Esophagus muscularis mucosa (tissue), 4 donors: Measurements from ENCODE around the gene NCR2. TPM values are rescaled to one million over a fixed set of nuclear protein-coding genes. Genes with fewer than 3 reads are reported as not detected.

Source experiments
- DNase-seq: peaks from one replicate; pipeline ENCODE4 v3.0.0-alpha.2; 2017; ENCODE audit errors: extremely low spot score
- H3K27ac ChIP-seq, 4 donors: fragments of 200-600 bp; sonication (generic); replicated peaks in 1 of 4; 1 replicate in 3 of 4; 2 replicates in 1 of 4; pipeline ENCODE4 v1.5.1; 2016 to 2019; ENCODE audit warnings: mild to moderate bottlenecking in 1 of 4
- H3K27me3 ChIP-seq, 4 donors: fragments of 200-600 bp; sonication (generic); one replicate each; pipeline versions ENCODE4 v1.5.1 to v1.6.0; 2016 to 2019
- H3K36me3 ChIP-seq, 4 donors: fragments of 200-600 bp; sonication (generic); one replicate each; pipeline ENCODE4 v1.5.1; 2016 to 2019
- H3K4me1 ChIP-seq, 4 donors: fragments of 200-600 bp; sonication (generic); one replicate each; pipeline ENCODE4 v1.5.1; 2016 to 2019
- H3K4me3 ChIP-seq, 4 donors: fragments of 200-600 bp; sonication (generic); 1 replicate in 2 of 4; 2 replicates in 2 of 4; pipeline ENCODE4 v1.5.1; 2016 to 2019; ENCODE audit warnings: mild to moderate bottlenecking in 4 of 4, moderate library complexity in 1 of 4
- H3K9me3 ChIP-seq, 4 donors: fragments of 200-600 bp; sonication (generic); 1 replicate in 3 of 4; 2 replicates in 1 of 4; pipeline ENCODE4 v1.5.1; 2016 to 2019
- CTCF ChIP-seq, 3 experiments: fragments of 200-600 bp in 2 of 3; fragments of 450-650 bp in 1 of 3; sonication (generic) in 2 of 3; IDR thresholded peaks; one replicate each; pipeline ENCODE4 v1.5.1; 2017 to 2019; ENCODE audit warnings: antibody characterized with exemption in 3 of 3, mild to moderate bottlenecking in 2 of 3, moderate library complexity in 1 of 3
- EP300 ChIP-seq: sonication (generic); formaldehyde crosslinking; IDR thresholded peaks from one replicate; pipeline ENCODE4 v1.6.1; 2017; ENCODE audit warnings: antibody characterized with exemption
- POLR2A ChIP-seq: fragments of 450-650 bp; IDR thresholded peaks from one replicate; pipeline ENCODE4 v1.6.1; 2017; ENCODE audit warnings: antibody characterized with exemption, moderate library complexity, mild to moderate bottlenecking, low read depth
- POLR2AphosphoS5 ChIP-seq, 2 donors: sonication (generic); formaldehyde crosslinking; IDR thresholded peaks; one replicate each; pipeline ENCODE4 v1.6.1; 2017; ENCODE audit warnings: antibody characterized with exemption in 2 of 2
- WGBS: methylation state at CpG from one replicate; pipeline ENCODE4 v1.1.5; 2018; 5-methylcytosine and 5-hydroxymethylcytosine counted together
- intact Hi-C: fragments of 100-400 bp; cut with DNase I; formaldehyde crosslinking; loops from one replicate; pipeline ENCODE4 v1.15.1; 2023
- total RNA-seq, 4 donors: library from RNA; depleted of rRNA; stranded (reverse); fragments of >200 nt; gene quantifications; one replicate each; pipeline versions ENCODE4 v1.1.0 to v1.2.1, GENCODE V29; 2016

NCR2 gene
- total RNA-seq, 4 donors from 2014 or later: not detected

DNA sequence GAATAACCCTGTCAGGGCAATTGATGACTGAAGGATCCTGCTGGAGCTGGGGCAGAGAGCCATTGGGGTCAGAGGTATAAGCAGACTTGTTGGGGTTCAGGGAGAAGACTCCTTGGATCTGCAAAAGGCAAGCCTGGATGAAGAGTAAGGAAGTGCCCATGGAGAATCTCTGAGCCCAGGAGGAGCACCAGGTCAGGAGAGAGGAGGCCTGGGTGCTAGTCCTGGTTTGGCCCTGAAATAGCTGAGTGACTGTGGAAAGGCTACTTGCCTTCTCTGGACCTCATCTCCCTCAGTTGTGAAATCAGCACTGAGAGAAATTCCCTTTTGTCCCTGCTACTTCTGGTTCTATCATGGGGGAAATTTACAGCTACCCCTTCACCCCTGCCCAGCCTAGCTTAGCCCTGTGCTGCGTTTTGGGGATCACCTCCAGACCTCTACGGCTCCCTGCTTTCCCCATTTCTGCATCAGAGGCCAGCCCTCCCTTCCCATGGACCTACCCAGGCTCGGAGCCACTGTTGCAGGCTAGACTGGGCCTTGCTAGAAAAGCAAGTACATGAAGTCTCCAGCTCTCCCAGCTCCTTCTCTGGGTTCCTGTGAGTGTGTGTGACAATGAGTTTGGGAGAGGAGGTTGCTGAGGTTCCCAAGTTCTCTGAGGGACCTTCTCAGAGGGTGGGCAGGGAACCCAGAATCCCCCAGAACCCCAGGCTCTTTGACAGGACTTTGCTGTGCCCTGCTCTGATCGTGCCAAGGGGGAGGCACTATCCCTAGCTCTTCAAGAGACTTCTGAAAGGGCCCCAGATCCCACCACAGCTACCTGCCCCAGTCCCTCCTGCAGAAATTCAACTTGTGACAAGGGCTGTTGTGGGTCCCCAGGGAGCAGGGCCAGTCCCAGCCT is 2.3 kb upstream of the NCR2 start:
- H3K36me3 ChIP-seq: no peaks in the 10 kb centered on the region
- H3K27me3 ChIP-seq: peaks cover 0 to 56% (median 9%) of the 10 kb centered on the region in 4 donors
- H3K27ac ChIP-seq: no peak overlapping the region
- 86% methylated on average over 4 of the region's 4 CpGs for WGBS
- no peak for TF ChIP-seq POLR2AphosphoS5 (IDR thresholded peaks at IDR 0.05)
- no peak for TF ChIP-seq POLR2A
- TF ChIP-seq CTCF (IDR thresholded peaks at IDR 0.05): no peak
- no peak for TF ChIP-seq EP300
- no peaks in the 10 kb centered on the region for H3K9me3 ChIP-seq
- DNase-seq: peak; percentile 77
- no peak overlapping the region for H3K4me3 ChIP-seq
- no peaks in the 10 kb centered on the region for H3K4me1 ChIP-seq
- intact Hi-C loops: no loop called here

DNA sequence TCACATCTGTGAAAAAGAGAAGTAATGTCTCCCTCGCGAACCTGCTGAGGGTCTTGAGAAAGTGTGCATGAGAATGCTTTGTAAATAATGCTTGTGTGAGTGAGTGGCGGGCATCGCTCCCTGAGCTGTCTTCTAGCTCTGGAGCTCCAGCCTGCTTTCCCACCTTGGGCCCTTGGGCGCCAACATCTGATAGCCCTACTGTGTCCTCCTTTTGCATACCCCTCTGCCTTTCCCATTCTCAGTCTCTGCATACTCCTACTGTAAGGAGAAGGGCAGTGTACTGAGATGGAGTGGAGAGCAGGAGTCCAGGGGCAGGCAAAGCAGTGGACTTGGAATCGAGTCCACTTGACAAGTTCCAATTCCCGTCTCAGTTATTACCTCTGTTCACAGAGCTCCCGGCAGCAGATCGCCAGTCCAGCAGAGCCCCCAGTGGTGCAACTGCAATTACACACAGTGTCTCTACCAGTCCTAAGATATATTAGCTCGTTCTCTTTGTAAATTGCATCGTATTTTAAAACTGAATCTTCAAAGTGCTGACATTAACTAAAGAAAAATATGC is 847 bp upstream of the NCR2 start:
- Histone ChIP-seq H3K4me1 (no peaks in the 10 kb centered on the region), H3K27me3 (peaks cover 0 to 46% (median 4%) of the 10 kb centered on the region in 4 donors), H3K27ac (no peak overlapping the region), H3K4me3 (no peak overlapping the region), H3K36me3 (no peaks in the 10 kb centered on the region), H3K9me3 (no peaks in the 10 kb centered on the region)
- WGBS: 54% methylated on average over 11 of the region's 11 CpGs
- intact Hi-C loops: no loop called here
- peak; percentile 91 for DNase-seq
- TF ChIP-seq CTCF (IDR thresholded peaks at IDR 0.05): peak in 1 of 3 experiments; percentile 4
- TF ChIP-seq POLR2AphosphoS5 (IDR thresholded peaks at IDR 0.05): no peak

DNA sequence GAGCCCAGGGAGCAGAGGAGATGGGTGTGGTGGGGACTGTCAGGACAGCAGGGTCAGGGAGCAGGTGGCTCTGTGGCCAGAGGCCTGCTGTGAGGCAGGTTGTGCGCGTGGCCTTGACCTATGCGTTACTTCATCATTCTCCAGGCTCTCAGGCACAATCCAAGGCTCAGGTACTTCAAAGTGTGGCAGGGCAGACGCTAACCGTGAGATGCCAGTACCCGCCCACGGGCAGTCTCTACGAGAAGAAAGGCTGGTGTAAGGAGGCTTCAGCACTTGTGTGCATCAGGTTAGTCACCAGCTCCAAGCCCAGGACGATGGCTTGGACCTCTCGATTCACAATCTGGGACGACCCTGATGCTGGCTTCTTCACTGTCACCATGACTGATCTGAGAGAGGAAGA is 535 bp downstream of the NCR2 start:
- intact Hi-C loops: no loop called here
- no peak overlapping the region for H3K27ac ChIP-seq
- H3K4me3 ChIP-seq: no peak overlapping the region
- no peaks in the 10 kb centered on the region for H3K4me1 ChIP-seq
- H3K9me3 ChIP-seq: no peaks in the 10 kb centered on the region
- no peaks in the 10 kb centered on the region for H3K36me3 ChIP-seq
- no peak for DNase-seq
- no peak for TF ChIP-seq POLR2A
- TF ChIP-seq CTCF (IDR thresholded peaks at IDR 0.05): no peak
- no peak for TF ChIP-seq POLR2AphosphoS5 (IDR thresholded peaks at IDR 0.05)
- no peak for TF ChIP-seq EP300
- WGBS: 83% methylated on average over 9 of the region's 11 CpGs
- peaks cover 0 to 46% (median 4%) of the 10 kb centered on the region in 4 donors for H3K27me3 ChIP-seq

GRCh38 chr6:41336824-41337223 is 1.4 kb downstream of the NCR2 start:
- DNase-seq: no peak
- intact Hi-C loops: no loop called here
- Histone ChIP-seq H3K4me3 (no peak overlapping the region), H3K27me3 (peaks cover 0 to 43% (median 4%) of the 10 kb centered on the region in 4 donors), H3K4me1 (no peaks in the 10 kb centered on the region), H3K27ac (no peak overlapping the region), H3K36me3 (no peaks in the 10 kb centered on the region), H3K9me3 (no peaks in the 10 kb centered on the region)
- WGBS: 83% methylated on average over 1 of the region's 1 CpG
- TF ChIP-seq POLR2A (no peak), EP300 (no peak), POLR2AphosphoS5 (IDR thresholded peaks at IDR 0.05) (no peak), CTCF (IDR thresholded peaks at IDR 0.05) (no peak)
